ENCODE data around the gene ANKUB1.

ANKUB1 gene

GRCh38 chr3:149790268-149790667, 2.1 kb downstream of the ANKUB1 start:
- FAIRE-seq = no peak
- no peak for DNase-seq (ENCODE audit: insufficient read length, low spot score)
- no peak for TF ChIP-seq CTCF (IDR thresholded peaks at IDR 0.05; ENCODE audit: insufficient read depth, missing control alignments)

- FAIRE-seq (no peak), DNase-seq (ENCODE audit: insufficient read length, low spot score) (no peak)
- TF ChIP-seq CTCF (IDR thresholded peaks at IDR 0.05; ENCODE audit: insufficient read depth, missing control alignments) = no peak
These were observed 8.2 kb downstream of the ANKUB1 start for GRCh38 chr3:149784064-149784704.

- no peak for TF ChIP-seq CTCF (IDR thresholded peaks at IDR 0.05; ENCODE audit: insufficient read depth, missing control alignments)
- FAIRE-seq (no peak), DNase-seq (ENCODE audit: insufficient read length, low spot score) (no peak)
These were observed 8.8 kb downstream of the ANKUB1 start for GRCh38 chr3:149783576-149783975.

GRCh38 chr3:149781741-149782140, 10.6 kb downstream of the ANKUB1 start:
- no peak for TF ChIP-seq CTCF (IDR thresholded peaks at IDR 0.05; ENCODE audit: insufficient read depth, missing control alignments)
- FAIRE-seq = no peak
- no peak for DNase-seq (ENCODE audit: insufficient read length, low spot score)

GRCh38 chr3:149781211-149781610, 11.1 kb downstream of the ANKUB1 start:
- FAIRE-seq (no peak), DNase-seq (ENCODE audit: insufficient read length, low spot score) (no peak)
- no peak for TF ChIP-seq CTCF (IDR thresholded peaks at IDR 0.05; ENCODE audit: insufficient read depth, missing control alignments)

GRCh38 chr3:149777414-149778214, 14.7 kb downstream of the ANKUB1 start:
- TF ChIP-seq CTCF (IDR thresholded peaks at IDR 0.05; ENCODE audit: insufficient read depth, missing control alignments) = no peak
- no peak for DNase-seq (ENCODE audit: insufficient read length, low spot score)
- no peak for FAIRE-seq

- no peak for TF ChIP-seq CTCF (IDR thresholded peaks at IDR 0.05; ENCODE audit: insufficient read depth, missing control alignments)
- DNase-seq (ENCODE audit: insufficient read length, low spot score) (no peak), FAIRE-seq (no peak)
These were observed 16.2 kb downstream of the ANKUB1 start for GRCh38 chr3:149776170-149776569.
